HEK293T (cell line): ENCODE measurements around the gene PRR29.

Experiments used
- ARNT ChIP-seq: fragments of 450-650 bp; IDR thresholded peaks from 2 replicates; pipeline ENCODE4 v1.6.1; 2017; ENCODE audit warnings: mild to moderate bottlenecking
- BHLHE40 ChIP-seq: fragments of 450-650 bp; IDR thresholded peaks from 2 replicates; pipeline ENCODE4 v1.6.1; 2016; ENCODE audit warnings: mild to moderate bottlenecking, moderate library complexity, borderline replicate concordance
- CTBP1 ChIP-seq: fragments of 450-650 bp; IDR thresholded peaks from 2 replicates; pipeline ENCODE4 v1.6.1; 2016; ENCODE audit warnings: borderline replicate concordance
- ELF4 ChIP-seq: fragments of 450-650 bp; IDR thresholded peaks from 2 replicates; pipeline ENCODE4 v1.6.1; 2017; ENCODE audit warnings: antibody characterized with exemption
- FOXA1 ChIP-seq: fragments of 450-650 bp; IDR thresholded peaks from 2 replicates; pipeline ENCODE4 v1.6.1; 2016; ENCODE audit warnings: mild to moderate bottlenecking
- FOXK2 ChIP-seq: fragments of 450-650 bp; IDR thresholded peaks from 2 replicates; pipeline ENCODE4 v1.6.1; 2016; ENCODE audit warnings: mild to moderate bottlenecking
- FOXM1 ChIP-seq: fragments of 450-650 bp; IDR thresholded peaks from 2 replicates; pipeline ENCODE4 v1.6.1; 2017; ENCODE audit warnings: mild to moderate bottlenecking, borderline replicate concordance
- HDGF ChIP-seq: fragments of 450-650 bp; IDR thresholded peaks from 2 replicates; pipeline ENCODE4 v1.6.1; 2017; ENCODE audit warnings: antibody characterized with exemption, borderline replicate concordance
- L3MBTL2 ChIP-seq: fragments of 450-650 bp; conservative IDR thresholded peaks from 2 replicates; pipeline ENCODE4 v1.6.1; 2016; ENCODE audit warnings: mild to moderate bottlenecking
- LEF1 ChIP-seq: fragments of 450-650 bp; IDR thresholded peaks from 2 replicates; pipeline ENCODE4 v1.6.1; 2017; ENCODE audit warnings: mild to moderate bottlenecking, borderline replicate concordance
- SP1 ChIP-seq: fragments of 450-650 bp; IDR thresholded peaks from 2 replicates; pipeline ENCODE4 v1.6.1; 2017
- SUZ12 ChIP-seq: fragments of 450-650 bp; IDR thresholded peaks from 2 replicates; pipeline ENCODE4 v1.6.1; 2016; ENCODE audit warnings: mild to moderate bottlenecking
- TARDBP ChIP-seq: fragments of 450-650 bp; IDR thresholded peaks from 2 replicates; pipeline ENCODE4 v1.6.1; 2016
- TF ChIP-seq, protein P1 (sequence below): fragments of 450-650 bp; IDR thresholded peaks from 2 replicates; pipeline ENCODE4 v1.6.1; 2016

DNA sequence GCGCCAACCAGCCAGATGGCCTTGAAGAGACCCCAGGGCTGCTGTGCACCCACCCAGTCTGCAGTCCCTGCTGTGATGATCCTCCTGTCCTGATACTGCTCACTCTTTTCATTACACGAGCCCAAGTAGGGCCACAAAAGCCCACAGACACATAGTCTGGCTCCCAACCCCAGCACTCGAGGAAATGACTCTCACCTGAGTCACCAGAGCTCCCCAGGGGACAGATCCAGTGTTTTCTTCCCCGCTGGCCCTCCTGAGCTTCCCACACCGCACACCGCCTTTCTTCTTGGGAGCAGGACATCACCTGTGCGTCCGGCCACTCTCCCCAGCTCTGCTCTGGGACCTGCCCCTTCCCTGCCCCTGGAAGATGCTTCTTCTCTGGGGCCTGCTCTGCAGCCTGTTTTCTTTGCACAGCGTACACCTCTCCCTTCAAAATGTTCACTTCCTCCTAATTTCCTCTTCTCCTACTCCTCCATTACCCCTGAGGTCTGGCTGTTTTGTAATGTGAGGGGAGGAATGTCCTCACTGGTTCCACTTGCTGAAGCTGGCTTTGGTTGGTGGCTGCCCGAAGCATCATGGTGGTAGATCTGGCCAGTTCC lies 23.5 kb upstream of the PRR29 start:
- TF ChIP-seq ARNT (no peak), SP1 (no peak), ELF4 (no peak), FOXK2 (no peak), FOXM1 (no peak), FOXA1 (no peak), LEF1 (no peak), TARDBP (no peak), SUZ12 (no peak), L3MBTL2 (no peak), BHLHE40 (no peak), HDGF (no peak), CTBP1 (no peak)
- TF ChIP-seq, protein P1, sequence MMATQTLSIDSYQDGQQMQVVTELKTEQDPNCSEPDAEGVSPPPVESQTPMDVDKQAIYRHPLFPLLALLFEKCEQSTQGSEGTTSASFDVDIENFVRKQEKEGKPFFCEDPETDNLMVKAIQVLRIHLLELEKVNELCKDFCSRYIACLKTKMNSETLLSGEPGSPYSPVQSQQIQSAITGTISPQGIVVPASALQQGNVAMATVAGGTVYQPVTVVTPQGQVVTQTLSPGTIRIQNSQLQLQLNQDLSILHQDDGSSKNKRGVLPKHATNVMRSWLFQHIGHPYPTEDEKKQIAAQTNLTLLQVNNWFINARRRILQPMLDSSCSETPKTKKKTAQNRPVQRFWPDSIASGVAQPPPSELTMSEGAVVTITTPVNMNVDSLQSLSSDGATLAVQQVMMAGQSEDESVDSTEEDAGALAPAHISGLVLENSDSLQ = no peak
